GM21515 (cell line): ENCODE results near the gene IPO4.
A peak's percentile ranks its signal among the peaks of the same experiment; 100 is the strongest.

Experiments used
- ATAC-seq: cut with Tn5 transposase; IDR thresholded peaks from one replicate; pipeline ENCODE4 v1.9.1; 2021; ENCODE audit not compliant: unreplicated experiment

The IPO4 gene

GRCh38 chr14:24176599-24176998 is 12.0 kb downstream of the IPO4 start:
- ATAC-seq = no peak

GRCh38 chr14:24172871-24173281 is 15.7 kb downstream of the IPO4 start:
- no peak for ATAC-seq

- ATAC-seq = no peak
These were observed 16.3 kb downstream of the IPO4 start for GRCh38 chr14:24172261-24172860.

- ATAC-seq = peak; percentile 79
These were observed 17.0 kb downstream of the IPO4 start, which contains the start of gene REC8 for GRCh38 chr14:24171422-24172260. Gene REC8 (plus strand): TSS chr14:24172080. CDS start chr14:24172553, 473 bp downstream.

- ATAC-seq = no peak
These were observed 21.0 kb downstream of the IPO4 start for GRCh38 chr14:24167469-24168114.

GRCh38 chr14:24165785-24166184 is 22.8 kb downstream of the IPO4 start:
- ATAC-seq = no peak

GRCh38 chr14:24164518-24164991 is 24.1 kb downstream of the IPO4 start:
- ATAC-seq = no peak

GRCh38 chr14:24162093-24162492 is 26.5 kb downstream of the IPO4 start:
- no peak for ATAC-seq

GRCh38 chr14:24160850-24161804 is 27.5 kb downstream of the IPO4 start, which contains the start of gene IRF9:
Gene IRF9 (plus strand): TSS chr14:24161265. CDS start chr14:24162145, 880 bp downstream.
- peak; percentile 77 for ATAC-seq

- no peak for ATAC-seq
These were observed 28.1 kb downstream of the IPO4 start for GRCh38 chr14:24160499-24160849.

- ATAC-seq = no peak
These were observed 28.7 kb downstream of the IPO4 start for GRCh38 chr14:24159777-24160498.

GRCh38 chr14:24157331-24157730 is 31.3 kb downstream of the IPO4 start:
- ATAC-seq = no peak

- ATAC-seq = no peak
These were observed 31.8 kb downstream of the IPO4 start for GRCh38 chr14:24156840-24157239.

- ATAC-seq = no peak
These were observed 33.5 kb downstream of the IPO4 start for GRCh38 chr14:24155100-24155499.

- no peak for ATAC-seq
These were observed 37.1 kb downstream of the IPO4 start for GRCh38 chr14:24151404-24152080.

GRCh38 chr14:24150993-24151392 is 37.6 kb downstream of the IPO4 start:
- no peak for ATAC-seq

- no peak for ATAC-seq
These were observed 38.0 kb downstream of the IPO4 start for GRCh38 chr14:24150567-24150966.

- no peak for ATAC-seq
These were observed 38.6 kb downstream of the IPO4 start for GRCh38 chr14:24150061-24150460.

- no peak for ATAC-seq
These were observed 39.2 kb downstream of the IPO4 start for GRCh38 chr14:24149302-24149969.
